ENCODE results near the gene OPN1SW. TPM values are rescaled to one million over a fixed set of nuclear protein-coding genes. Genes with fewer than 3 reads are reported as not detected.

The OPN1SW gene
- total RNA-seq, 1 experiment from 2014 or later: not detected

DNA sequence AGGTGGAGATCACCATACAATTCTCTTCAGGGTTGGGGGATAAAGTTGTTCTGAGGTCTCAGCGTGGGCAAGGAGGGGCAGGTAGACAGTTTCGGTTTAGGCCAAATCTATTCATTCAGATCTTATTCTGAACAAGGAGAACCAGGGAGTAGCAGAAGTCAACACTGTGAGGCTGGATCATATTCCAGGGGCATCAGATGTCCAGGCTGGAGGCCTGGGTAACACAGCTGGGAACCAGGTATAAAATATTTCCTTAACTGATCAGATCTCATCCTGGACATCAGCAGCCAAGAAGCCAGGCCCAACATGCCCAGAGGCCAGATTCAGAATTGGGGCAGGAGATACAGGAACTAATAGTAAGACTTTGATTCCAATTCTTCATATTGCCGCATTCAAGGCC lies 35.4 kb upstream of the OPN1SW start:
- no peak overlapping the region for H3K4me3 ChIP-seq (ENCODE audit: low read length)
- no peak overlapping the region for H3K27ac ChIP-seq (ENCODE audit: low read length)
- no peaks in the 10 kb centered on the region for H3K27me3 ChIP-seq (ENCODE audit: low read length)
- no peaks in the 10 kb centered on the region for H3K9me2 ChIP-seq (replicated peaks; ENCODE audit: insufficient read depth, low read length)
- no peak overlapping the region for H2AFZ ChIP-seq (ENCODE audit: low read length)
- no peak for DNase-seq
- no peak overlapping the region for H3K4me2 ChIP-seq (ENCODE audit: low read depth, low read length, poor library complexity, severe bottlenecking)
- H3K4me1 ChIP-seq (ENCODE audit: low read length): no peaks in the 10 kb centered on the region
- no peaks in the 10 kb centered on the region for H3K79me2 ChIP-seq (ENCODE audit: low read length)
- peaks cover 9% of the 10 kb centered on the region; the same call in 1 of the 2 replicates for H3K36me3 ChIP-seq (ENCODE audit: insufficient read depth, low read length)
- no peaks in the 10 kb centered on the region for H4K20me1 ChIP-seq (ENCODE audit: insufficient read depth, low read depth, low read length)
- H3K9ac ChIP-seq (ENCODE audit: low read length): no peak overlapping the region
- no peaks in the 10 kb centered on the region for H3K9me3 ChIP-seq (ENCODE audit: low read length)

- Histone ChIP-seq H3K4me1 (ENCODE audit: low read length) (no peaks in the 10 kb centered on the region), H3K79me2 (ENCODE audit: low read length) (no peaks in the 10 kb centered on the region), H2AFZ (ENCODE audit: low read length) (no peak overlapping the region), H4K20me1 (ENCODE audit: insufficient read depth, low read depth, low read length) (no peaks in the 10 kb centered on the region), H3K27ac (ENCODE audit: low read length) (no peak overlapping the region), H3K4me3 (ENCODE audit: low read length) (no peak overlapping the region), H3K27me3 (ENCODE audit: low read length) (no peaks in the 10 kb centered on the region), H3K9me2 (replicated peaks; ENCODE audit: insufficient read depth, low read length) (no peaks in the 10 kb centered on the region), H3K4me2 (ENCODE audit: low read depth, low read length, poor library complexity, severe bottlenecking) (no peak overlapping the region), H3K9me3 (ENCODE audit: low read length) (no peaks in the 10 kb centered on the region), H3K36me3 (ENCODE audit: insufficient read depth, low read length) (peaks cover 9% of the 10 kb centered on the region; the same call in 1 of the 2 replicates), H3K9ac (ENCODE audit: low read length) (no peak overlapping the region)
- DNase-seq: no peak
Observed at GRCh38 chr7:128810473-128810872, 34.9 kb upstream of the OPN1SW start.

DNA sequence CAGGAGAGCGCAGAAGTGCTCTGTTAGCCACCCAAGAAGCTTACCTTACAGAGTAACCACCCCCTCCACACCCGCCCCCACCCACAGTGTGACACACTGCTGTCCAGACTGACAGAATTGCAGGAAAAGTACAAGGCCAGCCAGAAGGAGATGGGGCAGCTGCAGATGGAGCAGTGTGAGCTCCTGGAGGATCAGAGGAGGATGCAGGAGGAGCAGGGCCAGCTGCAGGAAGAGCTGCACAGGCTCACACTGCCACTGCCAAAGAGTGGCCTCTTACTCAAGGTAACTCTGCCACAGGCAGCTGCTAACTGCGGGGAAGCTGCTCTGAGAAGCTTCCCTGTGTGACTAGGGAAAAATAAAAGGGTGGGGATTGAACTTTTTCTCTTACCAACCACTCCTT lies 33.8 kb upstream of the OPN1SW start:
- H3K9ac ChIP-seq (ENCODE audit: low read length): no peak overlapping the region
- no peaks in the 10 kb centered on the region for H3K9me3 ChIP-seq (ENCODE audit: low read length)
- no peaks in the 10 kb centered on the region for H3K79me2 ChIP-seq (ENCODE audit: low read length)
- peaks cover 9% of the 10 kb centered on the region; the same call in 1 of the 2 replicates for H3K36me3 ChIP-seq (ENCODE audit: insufficient read depth, low read length)
- no peaks in the 10 kb centered on the region for H3K4me1 ChIP-seq (ENCODE audit: low read length)
- H3K4me2 ChIP-seq (ENCODE audit: low read depth, low read length, poor library complexity, severe bottlenecking): no peak overlapping the region
- no peaks in the 10 kb centered on the region for H4K20me1 ChIP-seq (ENCODE audit: insufficient read depth, low read depth, low read length)
- no peak overlapping the region for H3K4me3 ChIP-seq (ENCODE audit: low read length)
- H3K27ac ChIP-seq (ENCODE audit: low read length): no peak overlapping the region
- H2AFZ ChIP-seq (ENCODE audit: low read length): no peak overlapping the region
- H3K27me3 ChIP-seq (ENCODE audit: low read length): no peaks in the 10 kb centered on the region
- no peak for DNase-seq
- no peaks in the 10 kb centered on the region for H3K9me2 ChIP-seq (replicated peaks; ENCODE audit: insufficient read depth, low read length)

GRCh38 chr7:128807191-128807590 lies 31.6 kb upstream of the OPN1SW start:
- no peak overlapping the region for H2AFZ ChIP-seq (ENCODE audit: low read length)
- no peaks in the 10 kb centered on the region for H3K79me2 ChIP-seq (ENCODE audit: low read length)
- H3K4me1 ChIP-seq (ENCODE audit: low read length): no peaks in the 10 kb centered on the region
- H3K27ac ChIP-seq (ENCODE audit: low read length): no peak overlapping the region
- no peaks in the 10 kb centered on the region for H3K9me2 ChIP-seq (replicated peaks; ENCODE audit: insufficient read depth, low read length)
- DNase-seq: no peak
- no peak overlapping the region for H3K4me2 ChIP-seq (ENCODE audit: low read depth, low read length, poor library complexity, severe bottlenecking)
- no peaks in the 10 kb centered on the region for H4K20me1 ChIP-seq (ENCODE audit: insufficient read depth, low read depth, low read length)
- peaks cover 9% of the 10 kb centered on the region; the same call in 1 of the 2 replicates for H3K36me3 ChIP-seq (ENCODE audit: insufficient read depth, low read length)
- no peaks in the 10 kb centered on the region for H3K9me3 ChIP-seq (ENCODE audit: low read length)
- no peaks in the 10 kb centered on the region for H3K27me3 ChIP-seq (ENCODE audit: low read length)
- H3K9ac ChIP-seq (ENCODE audit: low read length): no peak overlapping the region
- H3K4me3 ChIP-seq (ENCODE audit: low read length): no peak overlapping the region

DNA sequence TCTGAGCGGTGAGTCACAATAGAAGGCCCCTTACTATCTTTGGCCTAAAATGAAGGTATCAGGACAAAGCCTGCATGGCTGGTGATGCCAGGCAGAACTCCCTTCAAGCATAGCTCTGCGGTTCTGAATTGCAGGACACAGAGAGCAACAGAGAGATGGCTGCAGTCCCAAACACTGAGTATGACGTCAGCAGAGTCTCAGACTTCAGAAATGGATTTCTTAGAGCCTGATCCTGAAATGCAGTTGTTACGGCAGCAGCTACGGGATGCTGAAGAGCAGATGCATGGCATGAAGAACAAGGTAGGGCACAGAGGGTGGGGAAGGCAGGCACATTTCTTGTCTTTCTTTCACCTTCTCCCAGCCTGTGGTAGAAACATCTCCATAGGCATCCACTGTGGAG lies 29.6 kb upstream of the OPN1SW start:
- H3K4me2 ChIP-seq (ENCODE audit: low read depth, low read length, poor library complexity, severe bottlenecking): no peak overlapping the region
- no peak overlapping the region for H2AFZ ChIP-seq (ENCODE audit: low read length)
- no peak for DNase-seq
- no peak overlapping the region for H3K9ac ChIP-seq (ENCODE audit: low read length)
- no peaks in the 10 kb centered on the region for H3K9me3 ChIP-seq (ENCODE audit: low read length)
- no peaks in the 10 kb centered on the region for H3K4me1 ChIP-seq (ENCODE audit: low read length)
- no peak overlapping the region for H3K27ac ChIP-seq (ENCODE audit: low read length)
- no peaks in the 10 kb centered on the region for H4K20me1 ChIP-seq (ENCODE audit: insufficient read depth, low read depth, low read length)
- H3K36me3 ChIP-seq (ENCODE audit: insufficient read depth, low read length): peaks cover 12% of the 10 kb centered on the region; the same call in 1 of the 2 replicates
- no peak overlapping the region for H3K4me3 ChIP-seq (ENCODE audit: low read length)
- no peaks in the 10 kb centered on the region for H3K27me3 ChIP-seq (ENCODE audit: low read length)
- H3K9me2 ChIP-seq (replicated peaks; ENCODE audit: insufficient read depth, low read length): no peaks in the 10 kb centered on the region
- H3K79me2 ChIP-seq (ENCODE audit: low read length): no peaks in the 10 kb centered on the region

- no peak for DNase-seq
- Histone ChIP-seq H3K27ac (ENCODE audit: low read length) (no peak overlapping the region), H3K9me3 (ENCODE audit: low read length) (no peaks in the 10 kb centered on the region), H4K20me1 (ENCODE audit: insufficient read depth, low read depth, low read length) (no peaks in the 10 kb centered on the region), H3K4me2 (ENCODE audit: low read depth, low read length, poor library complexity, severe bottlenecking) (no peak overlapping the region), H3K4me3 (ENCODE audit: low read length) (no peak overlapping the region), H3K4me1 (ENCODE audit: low read length) (no peaks in the 10 kb centered on the region), H3K9me2 (replicated peaks; ENCODE audit: insufficient read depth, low read length) (no peaks in the 10 kb centered on the region), H3K27me3 (ENCODE audit: low read length) (no peaks in the 10 kb centered on the region), H3K9ac (ENCODE audit: low read length) (no peak overlapping the region), H2AFZ (ENCODE audit: low read length) (no peak overlapping the region), H3K36me3 (ENCODE audit: insufficient read depth, low read length) (peaks cover 12% of the 10 kb centered on the region; the same call in 1 of the 2 replicates), H3K79me2 (ENCODE audit: low read length) (no peaks in the 10 kb centered on the region)
Observed at GRCh38 chr7:128804484-128804883, 28.9 kb upstream of the OPN1SW start.

- no peak overlapping the region for H3K4me3 ChIP-seq (ENCODE audit: low read length)
- no peak overlapping the region for H3K4me2 ChIP-seq (ENCODE audit: low read depth, low read length, poor library complexity, severe bottlenecking)
- no peaks in the 10 kb centered on the region for H3K9me2 ChIP-seq (replicated peaks; ENCODE audit: insufficient read depth, low read length)
- H3K79me2 ChIP-seq (ENCODE audit: low read length): no peaks in the 10 kb centered on the region
- H2AFZ ChIP-seq (ENCODE audit: low read length): no peak overlapping the region
- H3K27me3 ChIP-seq (ENCODE audit: low read length): no peaks in the 10 kb centered on the region
- no peaks in the 10 kb centered on the region for H4K20me1 ChIP-seq (ENCODE audit: insufficient read depth, low read depth, low read length)
- DNase-seq: no peak
- H3K9me3 ChIP-seq (ENCODE audit: low read length): no peaks in the 10 kb centered on the region
- 0 out of 2 replicates have a peak, but pooled peaks cover 2% of the 10 kb centered on the region for H3K4me1 ChIP-seq (ENCODE audit: low read length)
- peaks cover 7% of the 10 kb centered on the region; the same call in 1 of the 2 replicates for H3K36me3 ChIP-seq (ENCODE audit: insufficient read depth, low read length)
- no peak overlapping the region for H3K27ac ChIP-seq (ENCODE audit: low read length)
- no peak overlapping the region for H3K9ac ChIP-seq (ENCODE audit: low read length)
Observed at GRCh38 chr7:128801667-128802418, 26.2 kb upstream of the OPN1SW start.

GRCh38 chr7:128801003-128801402 lies 25.4 kb upstream of the OPN1SW start:
- no peak for DNase-seq
- Histone ChIP-seq H3K36me3 (ENCODE audit: insufficient read depth, low read length) (peaks cover 7% of the 10 kb centered on the region; the same call in 1 of the 2 replicates), H3K27ac (ENCODE audit: low read length) (no peak overlapping the region), H4K20me1 (ENCODE audit: insufficient read depth, low read depth, low read length) (no peaks in the 10 kb centered on the region), H3K4me2 (ENCODE audit: low read depth, low read length, poor library complexity, severe bottlenecking) (no peak overlapping the region), H3K4me1 (ENCODE audit: low read length) (0 out of 2 replicates have a peak, but pooled peaks cover 2% of the 10 kb centered on the region), H3K27me3 (ENCODE audit: low read length) (no peaks in the 10 kb centered on the region), H3K9me3 (ENCODE audit: low read length) (no peaks in the 10 kb centered on the region), H3K79me2 (ENCODE audit: low read length) (no peaks in the 10 kb centered on the region), H3K9ac (ENCODE audit: low read length) (no peak overlapping the region), H2AFZ (ENCODE audit: low read length) (no peak overlapping the region), H3K4me3 (ENCODE audit: low read length) (no peak overlapping the region), H3K9me2 (replicated peaks; ENCODE audit: insufficient read depth, low read length) (no peaks in the 10 kb centered on the region)

Data from Karpas-422 (cell line).